IMR-90 (cell line): ENCODE results near the gene ROR2.

Experiments
- CEBPB ChIP-seq: IDR thresholded peaks from 2 replicates; pipeline ENCODE4 v1.6.1; 2012; ENCODE audit warnings: low read depth, low read length, improper control_type of control experiment
- CTCF ChIP-seq: conservative IDR thresholded peaks from 2 replicates; pipeline ENCODE4 v1.5.1; 2012; ENCODE audit warnings: mild to moderate bottlenecking, low read depth, low read length, improper control_type of control experiment
- MXI1 ChIP-seq: IDR thresholded peaks from 2 replicates; pipeline ENCODE4 v1.6.1; 2012; ENCODE audit warnings: low read depth, mild to moderate bottlenecking, low read length, moderate library complexity, borderline replicate concordance
- POLR2A ChIP-seq: IDR thresholded peaks from 2 replicates; pipeline ENCODE4 v1.6.1; 2012; ENCODE audit warnings: mild to moderate bottlenecking, low read depth, low read length

DNA sequence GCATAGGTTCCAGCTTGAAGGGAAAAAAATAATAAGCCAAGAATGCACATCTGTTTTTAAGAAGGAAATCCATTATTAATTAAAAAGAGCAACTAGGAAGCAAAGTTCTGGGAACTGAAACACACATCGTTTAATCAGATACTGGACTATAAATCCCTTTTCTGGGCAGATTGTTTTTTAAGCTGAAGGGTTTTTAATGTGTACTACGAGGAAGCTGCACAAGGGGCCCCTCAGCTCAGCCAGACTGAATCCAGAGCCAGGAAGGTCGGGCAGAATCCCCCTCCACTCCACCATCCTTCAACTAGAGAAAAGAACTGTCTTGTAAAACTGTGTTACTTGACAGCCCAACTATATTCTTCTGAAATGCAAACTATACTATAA is 49.2 kb downstream of the ROR2 start:
- TF ChIP-seq POLR2A (no peak), CTCF (no peak), MXI1 (no peak), CEBPB (no peak)
